Suprapubic skin (tissue), 4 donors: ENCODE results near the gene ITGA1. TPM values are rescaled to one million over a fixed set of nuclear protein-coding genes. Genes with fewer than 3 reads are reported as not detected.

Experiments
- DNase-seq, 2 donors: peaks; one replicate each; pipeline ENCODE4 v3.0.0-alpha.2; 2019; ENCODE audit warnings: low spot score in 2 of 2
- H3K27ac ChIP-seq: fragments of 200-600 bp; sonication (generic); one replicate; pipeline ENCODE4 v1.5.1; 2019
- H3K27me3 ChIP-seq: fragments of 200-600 bp; sonication (generic); one replicate; pipeline ENCODE4 v1.5.1; 2019
- H3K36me3 ChIP-seq: fragments of 200-600 bp; sonication (generic); one replicate; pipeline ENCODE4 v1.5.1; 2019
- H3K4me1 ChIP-seq: fragments of 200-600 bp; sonication (generic); one replicate; pipeline ENCODE4 v1.5.1; 2019
- H3K4me3 ChIP-seq: fragments of 200-600 bp; sonication (generic); one replicate; pipeline ENCODE4 v1.5.1; 2019; ENCODE audit warnings: mild to moderate bottlenecking
- H3K9me3 ChIP-seq: fragments of 200-600 bp; sonication (generic); one replicate; pipeline ENCODE4 v1.5.1; 2019
- EP300 ChIP-seq: sonication (generic); formaldehyde crosslinking; IDR thresholded peaks from one replicate; pipeline ENCODE4 v1.6.1; 2017; ENCODE audit warnings: antibody characterized with exemption
- POLR2A ChIP-seq, 2 donors: fragments of 450-650 bp; IDR thresholded peaks; one replicate each; pipeline ENCODE4 v1.6.1; 2017; ENCODE audit warnings: antibody characterized with exemption in 2 of 2, mild to moderate bottlenecking in 2 of 2, moderate library complexity in 2 of 2
- POLR2AphosphoS5 ChIP-seq, 3 donors: sonication (generic); formaldehyde crosslinking; IDR thresholded peaks; one replicate each; pipeline ENCODE4 v1.6.1; 2017; ENCODE audit warnings: antibody characterized with exemption in 3 of 3
- WGBS: methylation state at CpG from one replicate; pipeline ENCODE4 v1.1.5; 2018; 5-methylcytosine and 5-hydroxymethylcytosine counted together
- total RNA-seq, 4 donors: library from RNA; depleted of rRNA; stranded (reverse); fragments of >200 nt; gene quantifications; one replicate each; pipeline ENCODE4 v1.1.0, GENCODE V29; 2016
- TF ChIP-seq, protein P1 (sequence below), 2 donors: fragments of 200-600 bp in 1 of 2; fragments of 450-650 bp in 1 of 2; sonication (generic) in 1 of 2; IDR thresholded peaks; one replicate each; pipeline ENCODE4 v1.5.1; 2016 to 2019; ENCODE audit warnings: antibody characterized with exemption in 2 of 2, mild to moderate bottlenecking in 1 of 2, moderate library complexity in 1 of 2

The ITGA1 gene
- total RNA-seq, 4 donors from 2014 or later, result 2.4 to 9.8 (median 5.9) TPM

- WGBS, result 80% methylated on average over 2 of the region's 2 CpGs
- no peaks in the 10 kb centered on the region for H3K4me1 ChIP-seq
- no peak overlapping the region for H3K27ac ChIP-seq
- no peaks in the 10 kb centered on the region for H3K9me3 ChIP-seq
- no peaks in the 10 kb centered on the region for H3K36me3 ChIP-seq
- no peak overlapping the region for H3K4me3 ChIP-seq
- no peak for DNase-seq
- no peaks in the 10 kb centered on the region for H3K27me3 ChIP-seq
- no peak for TF ChIP-seq EP300
- no peak for TF ChIP-seq POLR2AphosphoS5 (IDR thresholded peaks at IDR 0.05)
- TF ChIP-seq POLR2A (IDR thresholded peaks at IDR 0.05), result no peak
- TF ChIP-seq, protein P1, sequence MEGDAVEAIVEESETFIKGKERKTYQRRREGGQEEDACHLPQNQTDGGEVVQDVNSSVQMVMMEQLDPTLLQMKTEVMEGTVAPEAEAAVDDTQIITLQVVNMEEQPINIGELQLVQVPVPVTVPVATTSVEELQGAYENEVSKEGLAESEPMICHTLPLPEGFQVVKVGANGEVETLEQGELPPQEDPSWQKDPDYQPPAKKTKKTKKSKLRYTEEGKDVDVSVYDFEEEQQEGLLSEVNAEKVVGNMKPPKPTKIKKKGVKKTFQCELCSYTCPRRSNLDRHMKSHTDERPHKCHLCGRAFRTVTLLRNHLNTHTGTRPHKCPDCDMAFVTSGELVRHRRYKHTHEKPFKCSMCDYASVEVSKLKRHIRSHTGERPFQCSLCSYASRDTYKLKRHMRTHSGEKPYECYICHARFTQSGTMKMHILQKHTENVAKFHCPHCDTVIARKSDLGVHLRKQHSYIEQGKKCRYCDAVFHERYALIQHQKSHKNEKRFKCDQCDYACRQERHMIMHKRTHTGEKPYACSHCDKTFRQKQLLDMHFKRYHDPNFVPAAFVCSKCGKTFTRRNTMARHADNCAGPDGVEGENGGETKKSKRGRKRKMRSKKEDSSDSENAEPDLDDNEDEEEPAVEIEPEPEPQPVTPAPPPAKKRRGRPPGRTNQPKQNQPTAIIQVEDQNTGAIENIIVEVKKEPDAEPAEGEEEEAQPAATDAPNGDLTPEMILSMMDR (IDR thresholded peaks at IDR 0.05), result no peak
These were observed 20.4 kb upstream of the ITGA1 start for GRCh38 chr5:52767217-52767743.

DNA sequence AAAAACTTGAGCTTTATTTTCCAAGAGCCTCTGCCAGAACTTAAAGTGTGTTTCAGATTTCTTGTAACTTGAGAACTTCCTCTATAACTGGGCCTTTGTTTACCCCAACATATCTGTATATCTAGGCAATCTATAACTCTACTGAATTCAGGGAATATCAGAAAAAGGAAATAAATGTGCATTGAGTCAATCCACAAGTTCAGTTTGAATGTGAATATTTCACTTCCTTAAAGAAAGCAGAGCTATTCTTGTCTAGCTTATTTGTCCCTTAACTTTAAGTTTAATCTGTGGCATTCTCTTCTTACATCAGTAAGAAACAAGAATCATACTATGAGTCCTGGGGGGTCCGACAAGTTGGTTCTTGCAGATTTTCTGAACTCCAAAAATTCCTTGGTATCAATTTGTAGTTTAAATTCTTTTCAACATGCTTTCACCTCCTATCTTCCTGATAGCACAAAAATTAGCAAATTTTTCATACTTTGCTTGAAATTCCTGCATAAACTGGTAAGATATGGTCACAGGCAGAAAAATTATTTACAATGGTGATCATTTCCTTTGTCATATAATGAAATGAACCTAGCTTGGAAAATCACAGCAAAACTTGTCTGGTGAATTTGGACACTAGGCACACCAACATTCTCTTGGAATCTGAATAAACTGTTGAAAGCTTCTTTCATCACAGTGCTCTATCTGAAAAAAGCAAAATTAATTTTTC is 19.8 kb upstream of the ITGA1 start:
- H3K27me3 ChIP-seq, result no peaks in the 10 kb centered on the region
- 50% methylated on average over 1 of the region's 1 CpG for WGBS
- H3K27ac ChIP-seq, result no peak overlapping the region
- H3K9me3 ChIP-seq, result no peaks in the 10 kb centered on the region
- no peaks in the 10 kb centered on the region for H3K36me3 ChIP-seq
- no peaks in the 10 kb centered on the region for H3K4me1 ChIP-seq
- H3K4me3 ChIP-seq, result no peak overlapping the region
- DNase-seq, result no peak
- TF ChIP-seq EP300, result no peak
- TF ChIP-seq, protein P1 (IDR thresholded peaks at IDR 0.05), result no peak
- no peak for TF ChIP-seq POLR2A (IDR thresholded peaks at IDR 0.05)
- no peak for TF ChIP-seq POLR2AphosphoS5 (IDR thresholded peaks at IDR 0.05)

GRCh38 chr5:52769061-52769460 is 18.7 kb upstream of the ITGA1 start:
- Histone ChIP-seq H3K27me3 (no peaks in the 10 kb centered on the region), H3K36me3 (no peaks in the 10 kb centered on the region), H3K4me1 (no peaks in the 10 kb centered on the region), H3K4me3 (no peak overlapping the region), H3K27ac (no peak overlapping the region), H3K9me3 (no peaks in the 10 kb centered on the region)
- TF ChIP-seq POLR2AphosphoS5 (IDR thresholded peaks at IDR 0.05) (no peak), POLR2A (IDR thresholded peaks at IDR 0.05) (no peak), EP300 (no peak)
- TF ChIP-seq, protein P1 (IDR thresholded peaks at IDR 0.05), result no peak
- no peak for DNase-seq
- 83% methylated on average over 5 of the region's 5 CpGs for WGBS

GRCh38 chr5:52770287-52770939 is 17.3 kb upstream of the ITGA1 start:
- Histone ChIP-seq H3K27ac (no peak overlapping the region), H3K36me3 (no peaks in the 10 kb centered on the region), H3K9me3 (no peaks in the 10 kb centered on the region), H3K27me3 (no peaks in the 10 kb centered on the region), H3K4me3 (no peak overlapping the region), H3K4me1 (no peaks in the 10 kb centered on the region)
- TF ChIP-seq, protein P1 (IDR thresholded peaks at IDR 0.05), result no peak
- no peak for TF ChIP-seq POLR2AphosphoS5 (IDR thresholded peaks at IDR 0.05)
- DNase-seq, result no peak
- WGBS, result 89% methylated on average over 4 of the region's 4 CpGs

DNA sequence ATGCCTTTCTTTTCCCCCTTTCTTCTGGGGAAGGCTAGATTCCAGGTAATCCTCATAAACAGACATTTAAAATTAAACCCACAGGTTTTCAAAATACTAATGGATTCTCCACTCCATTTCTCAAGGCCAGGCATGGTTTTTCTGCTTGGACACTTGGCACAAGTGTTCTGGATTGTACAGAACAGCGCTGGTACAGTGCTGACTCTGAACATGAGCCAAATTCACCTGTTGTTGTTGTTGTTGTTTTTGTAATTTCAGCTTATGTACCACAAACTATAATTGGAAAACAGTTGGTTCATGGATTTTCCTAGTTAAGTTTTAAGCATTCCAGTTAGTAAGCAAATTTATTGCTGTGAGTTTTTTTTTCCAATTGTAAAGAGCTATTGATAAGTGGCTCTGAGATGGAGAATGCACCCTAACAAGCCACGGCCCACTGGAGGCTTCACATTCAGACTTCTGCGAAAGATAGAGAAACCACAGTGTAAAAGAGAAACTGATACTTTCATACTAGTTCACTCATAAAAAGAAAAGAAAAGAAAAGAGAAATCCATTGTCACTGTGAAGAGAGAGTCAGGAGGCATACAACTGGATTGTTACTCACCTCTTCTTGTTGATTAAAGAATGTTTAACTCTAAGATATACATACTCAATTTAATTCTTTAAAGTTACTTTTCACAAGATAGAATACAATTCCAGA is 16.2 kb upstream of the ITGA1 start:
- Histone ChIP-seq H3K4me3 (no peak overlapping the region), H3K9me3 (no peaks in the 10 kb centered on the region), H3K36me3 (no peaks in the 10 kb centered on the region), H3K27ac (no peak overlapping the region), H3K4me1 (no peaks in the 10 kb centered on the region), H3K27me3 (no peaks in the 10 kb centered on the region)
- DNase-seq, result no peak
- TF ChIP-seq EP300 (no peak), POLR2A (IDR thresholded peaks at IDR 0.05) (no peak), POLR2AphosphoS5 (IDR thresholded peaks at IDR 0.05) (no peak)
- TF ChIP-seq, protein P1 (IDR thresholded peaks at IDR 0.05), result no peak
- WGBS, result 92% methylated on average over 3 of the region's 3 CpGs
